ENCODE results near the gene PIF1. TPM values are rescaled to one million over a fixed set of nuclear protein-coding genes. Genes with fewer than 3 reads are reported as not detected.

The PIF1 gene
- total RNA-seq, 1 experiment from 2014 or later: 74.4 TPM

GRCh38 chr15:64869501-64869900 lies 44.1 kb upstream of the PIF1 start:
- H3K79me2 ChIP-seq (ENCODE audit: insufficient read depth, low read length): no peaks in the 10 kb centered on the region
- H3K4me1 ChIP-seq (ENCODE audit: insufficient read depth, low read length): peaks cover 5% of the 10 kb centered on the region; the same call in 1 of the 2 replicates
- no peak overlapping the region for H3K27ac ChIP-seq (ENCODE audit: insufficient read length, low read depth, low read length)
- H2AFZ ChIP-seq (ENCODE audit: low read length): no peak overlapping the region
- H3K79me1 ChIP-seq (ENCODE audit: insufficient read depth, low read depth, low read length, poor library complexity, severe bottlenecking): no peaks in the 10 kb centered on the region
- no peak overlapping the region for H3K18ac ChIP-seq (ENCODE audit: insufficient read length, low read depth, low read length)
- no peak overlapping the region for H4K8ac ChIP-seq (replicated peaks; ENCODE audit: insufficient read length, low read depth, low read length)
- no peak overlapping the region for H3K9ac ChIP-seq (ENCODE audit: extremely low read depth, insufficient read length, low read length)
- Mint-ChIP-seq H3K27ac (no peak overlapping the region), H3K4me1 (peaks cover 27 to 38% of the 10 kb centered on the region in 2 experiments), H3K36me3 (ENCODE audit: insufficient read depth in 1 of 3, low read depth in 3 of 3) (peaks cover under 1 to 12% (median 7%) of the 10 kb centered on the region in 3 experiments), H3K4me3 (no peak overlapping the region), H3K27me3 (ENCODE audit: low read depth) (no peaks in the 10 kb centered on the region), H3K9me3 (no peaks in the 10 kb centered on the region)
- H3T11ph ChIP-seq (ENCODE audit: low read length): no peak overlapping the region
- H3K9me3 ChIP-seq (ENCODE audit: control insufficient read depth, low read depth, low read length): no peaks in the 10 kb centered on the region
- TF ChIP-seq CTCF (conservative IDR thresholded peaks at IDR 0.05): no peak
- H4K91ac ChIP-seq (ENCODE audit: insufficient read length, low read depth, low read length): no peak overlapping the region
- H3K4ac ChIP-seq (ENCODE audit: low read depth, low read length): no peak overlapping the region
- no peak for DNase-seq
- no peaks in the 10 kb centered on the region for H3K27me3 ChIP-seq (ENCODE audit: insufficient read depth, low read length)
- H4K20me1 ChIP-seq (ENCODE audit: control insufficient read depth, insufficient read depth, insufficient read length): no peaks in the 10 kb centered on the region
- H3K4me2 ChIP-seq (ENCODE audit: insufficient read depth, insufficient read length, low read length): no peak overlapping the region
- no peak overlapping the region for H3K14ac ChIP-seq (ENCODE audit: insufficient read depth, low read length)
- no peak overlapping the region for H2BK12ac ChIP-seq (ENCODE audit: insufficient read length, low read depth, low read length)
- no peak overlapping the region for H2AK5ac ChIP-seq (ENCODE audit: insufficient read length, low read length)
- H2BK120ac ChIP-seq (ENCODE audit: low read depth, low read length, poor library complexity, severe bottlenecking): no peak overlapping the region
- no peak overlapping the region for H4K5ac ChIP-seq (ENCODE audit: insufficient read length, low read depth, low read length)
- H2BK20ac ChIP-seq (ENCODE audit: low read depth, low read length, poor library complexity, severe bottlenecking): no peak overlapping the region
- no peak overlapping the region for H2BK5ac ChIP-seq (ENCODE audit: insufficient read length, low read length)
- no peaks in the 10 kb centered on the region for H3K23me2 ChIP-seq (ENCODE audit: insufficient read length, low read depth, low read length, poor library complexity, severe bottlenecking)
- H3K56ac ChIP-seq (ENCODE audit: insufficient read length, low read depth, low read length): no peak overlapping the region
- no peak overlapping the region for H2BK15ac ChIP-seq (ENCODE audit: low read depth, low read length)
- H3K23ac ChIP-seq (ENCODE audit: insufficient read length, low read depth, low read length): no peak overlapping the region

All from H9 (cell line).